HG03521 (cell line): Measurements from ENCODE around the gene ALS2CL.
"Not testable (repeated sequence)": the region's sequence is repeated elsewhere in the genome, so short reads cannot be mapped to it uniquely, and the experiment has no call there.

ENCODE experiments used
- ATAC-seq: cut with Tn5 transposase; IDR thresholded peaks from one replicate; pipeline ENCODE4 v1.9.1; 2021; ENCODE audit warnings: mild to moderate bottlenecking, moderate library complexity; ENCODE audit not compliant: unreplicated experiment

Gene ALS2CL

GRCh38 chr3:46693038-46693891 lies at the start of gene ALS2CL:
Gene ALS2CL, minus strand, starts transcription at chr3:46693679. Its CDS starts 4,239 bp downstream, at chr3:46689440.
- ATAC-seq, result no peak

GRCh38 chr3:46742992-46743585 lies 49.6 kb upstream of the ALS2CL start:
- no peak for ATAC-seq

GRCh38 chr3:46739565-46739964 lies 46.1 kb upstream of the ALS2CL start:
- not testable (repeated sequence) for ATAC-seq

- ATAC-seq, result no peak
Measured at GRCh38 chr3:46737329-46737731, 43.9 kb upstream of the ALS2CL start.

- ATAC-seq, result no peak
Measured at GRCh38 chr3:46736006-46736872, 42.8 kb upstream of the ALS2CL start.

GRCh38 chr3:46734773-46735172 lies 41.3 kb upstream of the ALS2CL start:
- ATAC-seq, result no peak

GRCh38 chr3:46733026-46733800 lies 39.7 kb upstream of the ALS2CL start:
- ATAC-seq, result no peak

- no peak for ATAC-seq
Measured at GRCh38 chr3:46731795-46732194, 38.3 kb upstream of the ALS2CL start.

- ATAC-seq, result no peak
Measured at GRCh38 chr3:46730819-46731218, 37.3 kb upstream of the ALS2CL start.

GRCh38 chr3:46729038-46729437 lies 35.6 kb upstream of the ALS2CL start:
- ATAC-seq, result no peak

GRCh38 chr3:46725621-46726314 lies 32.3 kb upstream of the ALS2CL start:
- ATAC-seq, result no peak

GRCh38 chr3:46724424-46724823 lies 30.9 kb upstream of the ALS2CL start:
- ATAC-seq, result no peak

- no peak for ATAC-seq
Measured at GRCh38 chr3:46722443-46722842, 29.0 kb upstream of the ALS2CL start.

- ATAC-seq, result no peak
Measured at GRCh38 chr3:46721009-46721408, 27.5 kb upstream of the ALS2CL start.

- no peak for ATAC-seq
Measured at GRCh38 chr3:46719735-46720271, 26.3 kb upstream of the ALS2CL start.

- ATAC-seq, result no peak
Measured at GRCh38 chr3:46719044-46719565, 25.6 kb upstream of the ALS2CL start.

GRCh38 chr3:46717447-46718231 lies 24.2 kb upstream of the ALS2CL start, which contains the start of gene PRSS50:
Gene PRSS50, minus strand, starts transcription at chr3:46717869. Its CDS starts 45 bp downstream, at chr3:46717824.
- no peak for ATAC-seq
